CD4-positive, alpha-beta T cell treated with Interleukin-4 for 4 hours (primary cell): Measurements from ENCODE around the gene BPGM.

Experiments
- DNase-seq: peaks from one replicate; pipeline ENCODE4 v3.0.0-alpha.2; 2020

The BPGM gene

DNA sequence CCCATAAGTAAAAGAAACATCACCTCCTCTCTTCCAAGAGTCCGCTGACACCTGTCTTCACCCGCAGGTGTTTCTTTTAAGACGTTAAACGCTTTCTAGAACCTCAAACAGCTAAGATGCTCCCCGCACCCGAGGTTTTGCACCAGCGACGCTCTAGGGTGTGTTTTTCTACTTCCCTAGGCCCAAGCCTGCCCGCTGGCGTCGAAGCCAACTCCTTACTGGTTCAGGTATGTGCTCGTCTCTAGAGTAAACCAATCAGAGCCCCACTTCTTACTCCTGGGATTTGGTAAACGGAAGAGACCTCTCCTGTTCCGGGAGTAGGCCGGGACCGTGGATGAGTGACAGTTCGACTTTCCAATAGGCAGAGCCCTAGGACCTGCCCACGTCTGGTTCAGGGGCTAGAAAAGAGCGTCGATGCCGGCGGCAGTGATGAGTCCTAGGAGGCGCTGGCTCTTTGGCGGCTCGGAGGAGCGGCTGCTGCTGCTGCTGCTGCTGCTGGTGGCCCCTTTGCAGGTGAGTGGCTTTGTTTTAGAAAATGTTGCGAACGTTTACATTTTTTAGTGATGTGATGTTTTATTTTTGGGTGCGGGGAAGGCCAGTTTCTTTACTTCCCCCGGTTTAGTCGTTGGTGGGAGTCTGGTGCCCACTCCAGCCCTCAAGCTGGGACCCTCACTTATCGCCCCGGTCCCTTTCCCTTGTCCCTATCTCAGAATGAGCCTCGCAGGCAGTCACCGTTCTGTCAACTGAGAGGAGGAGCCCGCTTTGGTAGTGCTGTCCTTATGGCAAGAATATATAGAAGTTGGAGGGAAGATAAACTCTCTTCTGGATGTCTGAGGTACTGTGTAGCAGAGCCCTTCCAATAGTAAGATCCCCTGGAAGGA lies at the start of gene BPGM:
BPGM (plus strand) TSS at position 429 of the 881 bp plus-strand sequence. CDS start 14,655 bp downstream, outside the sequence.
- DNase-seq = peak; percentile 100

GRCh38 chr7:134599371-134599770 lies 47.3 kb upstream of the BPGM start:
- no peak for DNase-seq

DNA sequence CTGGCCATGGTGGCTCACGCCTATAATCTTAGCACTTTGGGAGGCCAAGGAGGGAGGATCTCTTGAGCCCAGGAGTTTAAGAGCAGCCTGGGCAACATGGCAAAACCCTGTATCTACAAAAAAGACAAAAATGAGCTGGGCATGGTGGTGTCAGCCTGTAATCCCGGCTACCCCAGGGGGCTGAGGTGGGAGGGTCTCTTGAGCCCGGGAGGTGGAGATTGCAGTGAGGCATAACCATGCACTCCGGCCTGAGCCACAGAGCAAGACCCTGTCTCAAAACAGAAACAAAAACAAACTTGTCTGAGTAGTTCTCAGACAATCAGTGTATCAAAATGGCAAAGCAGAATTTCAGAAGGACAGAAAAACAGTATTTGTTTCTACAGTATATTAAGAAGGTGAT lies 45.2 kb upstream of the BPGM start:
- DNase-seq = no peak

DNA sequence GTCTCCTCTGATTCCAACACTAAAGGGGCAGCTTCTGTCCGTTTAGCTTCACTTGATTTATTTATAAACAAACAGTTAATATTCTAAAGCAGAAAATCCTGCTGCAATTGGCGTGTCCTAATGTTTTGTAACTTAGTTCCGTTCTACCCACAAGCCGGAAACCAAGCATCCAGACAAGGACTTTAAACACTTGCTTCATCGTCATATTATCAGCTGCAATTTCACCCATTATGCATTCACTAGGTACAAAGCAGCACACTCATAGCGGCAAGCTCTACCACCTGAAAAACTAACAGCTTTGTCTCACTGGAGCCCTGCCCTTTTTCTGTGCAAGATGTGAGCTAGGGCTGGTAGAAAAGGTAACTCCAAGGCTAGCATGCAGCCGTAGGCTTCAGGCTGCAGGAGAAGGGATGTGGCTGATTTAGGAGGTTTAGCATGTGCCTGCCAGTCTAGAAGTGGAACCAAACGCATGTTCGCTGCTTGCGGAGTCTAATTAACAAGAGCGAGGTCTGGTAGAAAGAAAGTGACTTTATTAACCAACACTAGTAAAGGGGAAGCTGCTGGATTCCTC lies 43.7 kb upstream of the BPGM start:
- DNase-seq = no peak

GRCh38 chr7:134605978-134606923 lies 40.4 kb upstream of the BPGM start:
- peak; percentile 59 for DNase-seq

DNA sequence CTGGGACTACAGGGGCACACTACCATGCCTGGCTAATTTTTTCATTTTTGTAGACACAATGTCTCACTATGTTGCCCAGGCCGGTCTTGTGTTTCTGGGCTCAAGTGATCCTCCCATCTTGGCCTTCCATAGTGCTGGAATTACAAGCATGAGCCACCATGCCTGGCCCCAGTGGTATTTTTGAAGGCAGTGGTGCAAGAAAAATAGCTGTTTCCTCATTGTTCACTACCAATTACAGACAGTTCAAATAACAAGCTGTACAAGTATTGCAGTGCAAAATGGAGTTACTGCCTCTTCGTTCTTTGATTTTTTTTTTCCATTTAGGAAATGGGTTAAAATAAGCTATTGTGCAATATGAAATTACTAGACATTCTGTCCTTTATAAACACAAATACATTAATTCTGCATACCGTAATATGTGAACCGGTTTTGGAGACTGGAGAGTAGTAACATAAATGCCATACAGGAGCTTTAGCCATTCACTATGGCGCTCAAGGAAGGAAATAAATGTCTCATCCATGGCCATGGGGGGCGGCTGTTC lies 35.0 kb upstream of the BPGM start:
- DNase-seq = no peak

DNA sequence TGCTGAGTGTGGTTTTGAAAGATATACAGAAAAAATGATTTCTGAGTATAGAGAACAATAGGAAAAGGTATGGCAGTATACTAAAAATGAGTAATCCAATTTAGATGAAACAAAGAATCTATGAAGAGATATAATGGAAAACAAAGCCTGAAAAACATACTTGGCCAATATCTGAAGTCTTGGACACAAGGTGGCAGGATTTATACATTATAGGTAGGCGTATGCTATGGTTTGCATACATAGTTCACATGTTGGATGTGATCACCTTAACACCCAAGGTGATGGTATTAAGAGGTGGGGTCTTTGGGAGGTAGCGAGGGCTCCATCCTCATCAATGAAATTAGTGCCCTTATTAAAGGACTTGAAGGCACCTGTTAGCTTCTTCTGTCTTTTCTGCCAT lies 34.5 kb upstream of the BPGM start:
- DNase-seq = no peak

DNA sequence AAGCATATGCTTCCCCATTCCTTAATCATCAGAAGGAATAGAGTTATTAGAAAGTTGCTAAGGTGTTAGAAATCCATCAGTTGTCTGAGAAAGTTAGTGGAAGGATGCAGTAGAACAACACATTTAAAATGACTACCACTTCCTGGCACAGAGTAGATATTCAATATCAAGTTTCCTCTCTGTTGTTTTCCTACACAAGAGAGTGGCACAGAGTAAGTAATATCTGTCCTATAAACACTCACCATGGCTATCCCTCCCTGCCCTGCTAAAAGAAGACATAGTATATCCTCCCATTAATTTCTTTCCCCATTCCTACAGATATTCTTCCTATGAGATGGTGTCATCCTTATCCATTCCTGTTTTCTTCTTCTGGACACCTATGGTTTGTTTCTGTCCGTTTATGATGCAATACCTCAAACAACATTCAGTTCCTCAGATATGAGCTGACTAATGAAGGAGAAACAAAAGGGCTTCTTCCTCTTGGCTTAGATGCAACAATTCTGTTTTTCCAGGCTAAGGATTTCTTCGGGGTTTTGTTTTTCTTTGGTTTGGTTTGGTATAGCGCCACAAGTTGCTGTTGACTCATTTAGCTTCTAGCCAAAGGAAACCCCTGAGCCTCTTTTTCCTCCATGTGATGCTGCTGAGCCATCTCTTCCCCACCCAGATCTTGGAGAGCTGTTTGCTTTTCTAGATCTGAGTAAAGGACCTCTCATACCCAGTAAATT lies 32.9 kb upstream of the BPGM start:
- no peak for DNase-seq

DNA sequence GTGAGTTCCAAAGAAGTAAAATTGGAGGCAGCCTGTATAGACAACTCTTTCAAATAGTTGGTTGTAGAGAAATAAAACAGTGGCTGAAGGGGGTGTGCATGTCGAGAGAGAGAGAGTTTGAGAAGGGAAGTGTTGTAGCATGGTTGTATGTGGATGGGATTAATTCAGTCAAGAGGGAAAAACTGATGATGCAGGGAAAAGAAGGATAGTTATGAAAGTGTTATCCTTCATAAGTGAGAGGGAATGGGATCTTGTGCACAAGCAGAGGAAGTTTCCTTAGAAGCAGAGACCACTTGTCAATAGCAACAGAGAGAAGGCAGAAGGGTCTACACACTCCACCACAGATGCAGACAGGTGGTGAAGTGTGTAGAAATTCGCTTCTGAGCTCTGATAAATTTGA lies 30.0 kb upstream of the BPGM start:
- DNase-seq = no peak

GRCh38 chr7:134618756-134619530 lies 27.7 kb upstream of the BPGM start:
- DNase-seq = no peak

- DNase-seq = no peak
Measured at GRCh38 chr7:134619627-134620331, 26.9 kb upstream of the BPGM start.

- DNase-seq = no peak
Measured at GRCh38 chr7:134622303-134622995, 24.2 kb upstream of the BPGM start.

- DNase-seq = no peak
Measured at GRCh38 chr7:134623193-134623592, 23.5 kb upstream of the BPGM start.

GRCh38 chr7:134625550-134625949 lies 21.1 kb upstream of the BPGM start:
- no peak for DNase-seq

- no peak for DNase-seq
Measured at GRCh38 chr7:134627109-134627774, 19.4 kb upstream of the BPGM start.

DNA sequence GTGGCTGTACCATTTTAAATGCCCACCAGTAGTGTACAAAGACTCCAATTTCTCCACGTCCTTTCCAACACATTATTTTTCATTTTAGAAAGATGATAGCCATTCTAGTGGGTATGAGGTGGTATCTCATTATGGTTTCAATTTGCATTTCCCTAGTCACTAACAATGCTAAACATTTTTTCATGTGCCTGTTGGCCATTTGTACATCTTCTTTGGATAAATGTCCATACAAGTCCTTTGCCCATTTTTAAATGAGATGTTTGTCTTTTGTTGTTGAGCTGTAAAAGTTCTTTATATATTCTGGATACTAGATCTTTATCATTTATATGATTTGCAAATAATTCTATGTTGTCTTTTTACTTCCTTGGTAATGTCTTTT lies 18.9 kb upstream of the BPGM start:
- no peak for DNase-seq

DNA sequence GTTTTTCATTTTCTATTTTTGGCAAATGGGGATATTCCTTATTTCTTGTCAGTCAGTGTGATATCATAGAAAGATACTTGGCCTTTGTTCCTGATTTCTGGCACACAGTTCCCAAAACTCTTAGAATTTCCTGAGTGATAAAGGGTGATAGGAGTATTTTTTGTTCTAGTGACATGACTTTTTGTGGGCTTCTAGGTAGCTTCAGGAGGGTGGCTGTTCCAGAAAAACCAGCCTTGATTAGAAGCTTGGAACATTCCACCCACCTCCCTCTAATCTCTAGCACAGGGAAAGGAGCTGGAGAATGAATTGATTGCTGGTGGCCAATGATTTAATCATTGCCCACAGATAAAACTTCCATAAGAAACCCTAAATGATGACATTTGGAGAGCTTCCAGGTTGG lies 17.2 kb upstream of the BPGM start:
- no peak for DNase-seq

GRCh38 chr7:134630237-134630636 lies 16.4 kb upstream of the BPGM start:
- DNase-seq = no peak

- DNase-seq = no peak
Measured at GRCh38 chr7:134630893-134631292, 15.8 kb upstream of the BPGM start.

DNA sequence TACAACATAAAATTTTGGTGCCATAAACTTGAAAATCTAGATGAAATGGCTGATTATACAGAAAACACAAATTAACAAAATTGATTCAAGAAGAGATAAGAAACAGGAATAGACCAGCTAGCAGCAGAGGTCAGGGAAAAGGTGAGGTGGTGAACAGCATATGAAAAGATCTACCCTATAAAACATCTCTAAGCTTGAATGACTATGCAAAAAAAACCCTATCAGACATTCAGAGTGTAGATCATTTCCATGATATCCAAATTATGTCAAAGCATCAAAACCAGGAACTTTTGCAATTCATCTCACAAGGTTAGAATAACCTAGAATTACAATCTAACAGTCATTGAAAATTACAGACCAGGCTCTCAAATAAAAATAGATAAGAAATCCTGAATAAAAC lies 14.6 kb upstream of the BPGM start:
- no peak for DNase-seq
